ENCODE data around the gene POLR2L.

Gene POLR2L

GRCh38 chr11:821512-822371 is 20.6 kb downstream of the POLR2L start:
- Histone ChIP-seq H4K20me1 (ENCODE audit: low read depth, low read length) (no peaks in the 10 kb centered on the region; the same call in 1 of the 2 replicates), H2AFZ (ENCODE audit: low read depth, low read length, severe bottlenecking) (no peak overlapping the region), H3K9ac (ENCODE audit: low read length) (no peak overlapping the region), H3K9me3 (ENCODE audit: insufficient read depth, low read length) (no peaks in the 10 kb centered on the region), H3K4me2 (ENCODE audit: low read depth, low read length, poor library complexity, severe bottlenecking) (no peak overlapping the region), H3F3A (ENCODE audit: insufficient read depth) (no peaks in the 10 kb centered on the region), H3K36me3 (ENCODE audit: low read length) (no peaks in the 10 kb centered on the region), H3K4me3 (ENCODE audit: insufficient read depth, low read length, poor library complexity, severe bottlenecking) (no peak overlapping the region), H3K27me3 (ENCODE audit: low read length) (no peaks in the 10 kb centered on the region), H3K79me2 (ENCODE audit: insufficient read depth, low read length) (no peaks in the 10 kb centered on the region), H3K27ac (ENCODE audit: low read depth, low read length) (no peak overlapping the region), H3K9me2 (replicated peaks; ENCODE audit: insufficient read depth, low read length) (no peaks in the 10 kb centered on the region)
- TF ChIP-seq EZH2phosphoT487 (conservative IDR thresholded peaks at IDR 0.05; ENCODE audit: low read length) (no peak), CTCF (IDR thresholded peaks at IDR 0.05; ENCODE audit: insufficient read depth, low read length, poor library complexity, severe bottlenecking) (no peak)

- Histone ChIP-seq H2AFZ (ENCODE audit: low read depth, low read length, severe bottlenecking) (no peak overlapping the region), H3K27ac (ENCODE audit: low read depth, low read length) (no peak overlapping the region), H3F3A (ENCODE audit: insufficient read depth) (no peaks in the 10 kb centered on the region; the same call in 1 of the 2 replicates), H3K4me2 (ENCODE audit: low read depth, low read length, poor library complexity, severe bottlenecking) (peak overlapping the region; percentile 59), H3K9me3 (ENCODE audit: insufficient read depth, low read length) (no peaks in the 10 kb centered on the region), H3K4me3 (ENCODE audit: insufficient read depth, low read length, poor library complexity, severe bottlenecking) (peak overlapping the region; percentile 61), H3K9ac (ENCODE audit: low read length) (peak overlapping the region; percentile 61), H3K36me3 (ENCODE audit: low read length) (no peaks in the 10 kb centered on the region), H4K20me1 (ENCODE audit: low read depth, low read length) (no peaks in the 10 kb centered on the region; the same call in 1 of the 2 replicates), H3K79me2 (ENCODE audit: insufficient read depth, low read length) (no peaks in the 10 kb centered on the region), H3K9me2 (replicated peaks; ENCODE audit: insufficient read depth, low read length) (no peaks in the 10 kb centered on the region), H3K27me3 (ENCODE audit: low read length) (no peaks in the 10 kb centered on the region)
- TF ChIP-seq EZH2phosphoT487 (conservative IDR thresholded peaks at IDR 0.05; ENCODE audit: low read length) (no peak), CTCF (IDR thresholded peaks at IDR 0.05; ENCODE audit: insufficient read depth, low read length, poor library complexity, severe bottlenecking) (no peak)
These were observed 21.4 kb downstream of the POLR2L start for GRCh38 chr11:820655-821511.

GRCh38 chr11:819943-820649 is 22.2 kb downstream of the POLR2L start:
- H3K79me2 ChIP-seq (ENCODE audit: insufficient read depth, low read length), result no peaks in the 10 kb centered on the region
- peak overlapping the region; percentile 59 for H3K4me2 ChIP-seq (ENCODE audit: low read depth, low read length, poor library complexity, severe bottlenecking)
- no peaks in the 10 kb centered on the region for H3K9me2 ChIP-seq (replicated peaks; ENCODE audit: insufficient read depth, low read length)
- H3K9me3 ChIP-seq (ENCODE audit: insufficient read depth, low read length), result no peaks in the 10 kb centered on the region
- H4K20me1 ChIP-seq (ENCODE audit: low read depth, low read length), result no peaks in the 10 kb centered on the region; the same call in 1 of the 2 replicates
- peak overlapping the region; percentile 61 for H3K4me3 ChIP-seq (ENCODE audit: insufficient read depth, low read length, poor library complexity, severe bottlenecking)
- no peaks in the 10 kb centered on the region; the same call in 1 of the 2 replicates for H3F3A ChIP-seq (ENCODE audit: insufficient read depth)
- H3K36me3 ChIP-seq (ENCODE audit: low read length), result no peaks in the 10 kb centered on the region
- H2AFZ ChIP-seq (ENCODE audit: low read depth, low read length, severe bottlenecking), result peak overlapping the region; percentile 42
- TF ChIP-seq EZH2phosphoT487 (conservative IDR thresholded peaks at IDR 0.05; ENCODE audit: low read length) (no peak), CTCF (IDR thresholded peaks at IDR 0.05; ENCODE audit: insufficient read depth, low read length, poor library complexity, severe bottlenecking) (no peak)
- no peaks in the 10 kb centered on the region for H3K27me3 ChIP-seq (ENCODE audit: low read length)
- peak overlapping the region; percentile 34; the same call in 1 of the 2 replicates for H3K27ac ChIP-seq (ENCODE audit: low read depth, low read length)
- H3K9ac ChIP-seq (ENCODE audit: low read length), result peak overlapping the region; percentile 61
